GM18951 (cell line): ENCODE results near the gene PCDH19.

ENCODE experiments used
- POLR2A ChIP-seq: IDR thresholded peaks from 4 replicates; pipeline ENCODE4 v1.6.1; 2011; ENCODE audit warnings: mild to moderate bottlenecking; ENCODE audit not compliant: insufficient read length, insufficient read depth; ENCODE audit errors: extremely low read depth
- in situ Hi-C: fragments of 300-500 bp; cut with MboI; formaldehyde crosslinking; loops from one replicate; pipeline ENCODE4 v1.12.0; 2022; ENCODE audit warnings: low sequenced_read_pairs, mixed read lengths, inconsistent platforms; ENCODE audit not compliant: unreplicated experiment

The PCDH19 gene

GRCh38 chrX:100297728-100298127 is 112.3 kb downstream of the PCDH19 start:
- TF ChIP-seq POLR2A = no peak
- in situ Hi-C loops = no loop called here

DNA sequence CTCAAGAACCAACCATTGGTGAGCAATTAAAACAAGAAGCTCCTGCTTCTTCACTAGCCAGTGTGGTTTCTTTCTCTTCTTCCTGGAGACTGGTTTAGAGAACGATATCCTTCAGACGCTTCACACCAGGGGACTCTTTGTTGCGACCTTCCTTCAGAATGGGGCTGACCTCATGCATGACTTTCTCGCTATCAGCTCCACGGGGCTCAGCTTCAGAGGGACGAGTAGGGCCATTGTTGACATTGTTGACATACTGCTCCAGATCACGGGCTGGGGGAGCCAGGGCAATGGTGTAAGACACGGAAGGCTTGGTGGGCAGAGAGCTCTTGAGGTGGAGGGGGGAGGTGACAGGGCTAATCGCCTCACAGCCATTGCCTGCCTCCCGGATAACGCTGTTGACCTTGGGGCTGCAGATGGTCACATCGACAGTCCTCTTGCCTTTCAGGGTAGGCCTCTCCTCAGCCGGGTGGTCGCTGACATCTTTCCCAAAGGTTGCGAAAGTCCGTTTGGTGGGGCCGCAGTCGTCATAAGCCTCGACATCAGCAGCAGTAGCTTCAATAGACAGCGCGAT is 113.8 kb downstream of the PCDH19 start:
- in situ Hi-C loops = no loop called here
- no peak for TF ChIP-seq POLR2A

DNA sequence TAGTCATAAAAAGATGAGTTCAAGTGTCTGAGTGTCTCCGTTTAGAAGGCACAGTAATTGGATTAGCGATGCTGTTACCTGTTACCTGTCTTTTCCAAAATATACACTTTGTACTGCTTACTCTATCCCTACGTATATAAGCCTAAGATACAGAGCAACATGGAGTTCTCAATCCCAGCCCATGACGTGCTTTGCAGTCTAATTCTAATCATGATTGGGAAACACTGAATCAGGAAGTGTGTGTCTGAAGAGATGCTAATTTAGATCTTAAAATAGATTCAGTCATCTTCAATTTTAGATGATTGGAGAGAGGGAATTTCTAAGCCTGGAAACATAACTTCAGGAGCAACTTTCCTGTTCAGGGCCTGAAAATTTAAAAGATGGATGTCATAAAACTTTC is 115.1 kb downstream of the PCDH19 start:
- TF ChIP-seq POLR2A = no peak
- in situ Hi-C loops = no loop called here

- no peak for TF ChIP-seq POLR2A
- in situ Hi-C loops = no loop called here
These were observed 121.0 kb downstream of the PCDH19 start for GRCh38 chrX:100289066-100289558.

DNA sequence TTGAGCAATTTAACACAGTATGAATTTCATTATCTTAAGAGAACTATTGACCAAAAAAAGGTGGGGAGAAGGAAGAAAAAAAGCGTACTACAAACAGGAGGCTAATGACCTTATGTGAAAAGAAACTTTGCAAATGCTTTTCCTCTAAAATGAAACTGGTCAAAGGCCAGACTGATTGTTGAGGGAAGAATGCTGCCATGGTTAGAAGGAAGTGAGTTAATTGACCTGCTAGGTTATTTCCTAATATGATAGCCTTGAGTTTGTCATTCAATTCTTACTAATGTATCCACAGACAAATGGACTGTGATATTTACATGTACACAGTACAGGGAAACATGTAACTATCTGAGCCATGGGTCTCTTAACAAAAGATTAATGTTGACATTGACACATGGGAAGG is 132.8 kb downstream of the PCDH19 start:
- in situ Hi-C loops = no loop called here

DNA sequence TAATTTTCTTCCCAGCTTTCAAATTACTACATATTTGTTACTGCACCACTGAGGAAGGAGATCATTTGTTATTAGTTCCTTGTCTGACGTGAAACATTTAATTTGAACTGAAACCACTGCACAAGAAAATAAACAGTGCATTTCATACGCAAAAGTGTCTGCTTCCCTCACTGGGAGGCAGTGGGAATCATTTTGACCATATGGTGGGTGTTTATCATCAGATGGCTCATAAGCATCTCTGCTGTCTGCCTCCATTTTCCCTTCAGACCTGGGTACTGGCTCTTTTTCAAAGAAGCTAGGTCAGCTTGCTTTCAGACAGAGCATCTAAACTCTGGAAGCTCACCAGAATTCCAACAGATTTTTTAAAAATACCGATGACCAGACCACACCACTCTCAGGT is 135.2 kb downstream of the PCDH19 start:
- in situ Hi-C loops = no loop called here
- no peak for TF ChIP-seq POLR2A

More for the DNA sequence above, 132.8 kb downstream of the PCDH19 start:
- no peak for TF ChIP-seq POLR2A

- TF ChIP-seq POLR2A = no peak
- in situ Hi-C loops = no loop called here
These were observed 144.9 kb downstream of the PCDH19 start for GRCh38 chrX:100265179-100265578.

GRCh38 chrX:100264200-100264599 is 145.9 kb downstream of the PCDH19 start:
- in situ Hi-C loops = no loop called here

GRCh38 chrX:100263650-100264049 is 146.4 kb downstream of the PCDH19 start:
- TF ChIP-seq POLR2A = no peak
- in situ Hi-C loops = no loop called here

More at GRCh38 chrX:100264200-100264599, 145.9 kb downstream of the PCDH19 start:
- TF ChIP-seq POLR2A = no peak

- in situ Hi-C loops = no loop called here
- no peak for TF ChIP-seq POLR2A
These were observed 161.1 kb downstream of the PCDH19 start for GRCh38 chrX:100248885-100249493.

DNA sequence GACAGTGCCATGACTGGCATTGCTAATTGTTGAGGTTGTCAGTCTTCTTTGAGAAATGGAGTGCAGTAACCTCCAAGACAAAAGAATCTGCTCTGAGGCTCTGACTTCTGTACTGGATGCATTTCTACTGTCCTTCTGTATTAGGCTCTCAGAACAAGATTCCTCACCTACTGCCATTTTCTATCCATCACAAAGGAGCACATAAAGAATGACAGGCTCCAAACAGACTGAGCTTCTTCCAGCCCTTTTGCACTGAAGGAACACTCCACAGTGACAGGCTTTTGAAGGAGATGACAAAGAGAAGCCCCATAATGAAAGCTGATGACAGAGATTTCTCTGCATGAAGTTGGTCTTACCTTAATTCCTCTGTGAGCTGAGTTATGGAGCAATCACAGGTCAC is 162.2 kb downstream of the PCDH19 start:
- TF ChIP-seq POLR2A = no peak
- in situ Hi-C loops = no loop called here

- no peak for TF ChIP-seq POLR2A
- in situ Hi-C loops = no loop called here
These were observed 165.4 kb downstream of the PCDH19 start for GRCh38 chrX:100244681-100245080.
